Common myeloid progenitor, CD34-positive (primary cell): ENCODE results near the gene TGM4.

Source experiments
- CTCF ChIA-PET: fragments of 350-600 bp; sonication (Branson Sonifier 250); formaldehyde crosslinking; loops from one replicate; lab custom pipeline; 2021; ENCODE audit warnings: antibody characterized with exemption; lab: Charles Lee
- POLR2A ChIA-PET: fragments of 350-600 bp; sonication (Branson Sonifier 250); formaldehyde crosslinking; loops from one replicate; lab custom pipeline; 2021; ENCODE audit warnings: antibody characterized with exemption; lab: Charles Lee
- DNase-seq, 3 donors: peaks; one replicate each; pipeline versions ENCODE4 v3.0.0 to v3.0.0-alpha.2; 2013
- H3K27ac ChIP-seq, 2 experiments: 1 replicate in 1 of 2; 2 replicates in 1 of 2; pipeline ENCODE4 v1.7.0; 2013; ENCODE audit warnings: inconsistent platforms in 2 of 2, low read length in 2 of 2, mild to moderate bottlenecking in 2 of 2, low read depth in 1 of 2, moderate library complexity in 1 of 2; ENCODE audit not compliant: severe bottlenecking in 2 of 2, insufficient read depth in 1 of 2, poor library complexity in 1 of 2
- H3K27me3 ChIP-seq, 5 experiments: replicated peaks in 2 of 5; 1 replicate in 3 of 5; 2 replicates in 2 of 5; pipeline versions ENCODE4 v1.6.1 to v1.7.0; 2013; ENCODE audit warnings: low read length in 4 of 5, mild to moderate bottlenecking in 2 of 5, moderate library complexity in 2 of 5, inconsistent platforms in 1 of 5; ENCODE audit not compliant: insufficient read depth in 5 of 5, control insufficient read depth in 4 of 5
- H3K36me3 ChIP-seq, 4 experiments: 1 replicate in 2 of 4; 2 replicates in 2 of 4; pipeline versions ENCODE4 v1.6.1 to v1.7.0; 2013; ENCODE audit warnings: low read length in 3 of 4, control low read depth in 1 of 4, mild to moderate bottlenecking in 1 of 4; ENCODE audit not compliant: control insufficient read depth in 4 of 4, insufficient read depth in 4 of 4
- H3K4me1 ChIP-seq, 4 experiments: 1 replicate in 3 of 4; 2 replicates in 1 of 4; pipeline versions ENCODE4 v1.6.1 to v1.7.1; 2013; ENCODE audit warnings: low read length in 3 of 4, mild to moderate bottlenecking in 3 of 4, control low read depth in 1 of 4, inconsistent platforms in 1 of 4, moderate library complexity in 1 of 4; ENCODE audit not compliant: control insufficient read depth in 4 of 4, insufficient read depth in 4 of 4; ENCODE audit errors: control extremely low read depth in 1 of 4
- H3K4me3 ChIP-seq, 7 experiments: 1 replicate in 4 of 7; 2 replicates in 3 of 7; pipeline versions ENCODE4 v1.5.1 to v1.7.0; 2013; ENCODE audit warnings: mild to moderate bottlenecking in 7 of 7, low read length in 6 of 7, moderate library complexity in 6 of 7, inconsistent platforms in 2 of 7, low read depth in 2 of 7, control low read depth in 1 of 7; ENCODE audit not compliant: insufficient read depth in 4 of 7, control insufficient read depth in 1 of 7; ENCODE audit errors: extremely low read depth in 1 of 7
- H3K9me3 ChIP-seq, 5 experiments: 1 replicate in 4 of 5; 2 replicates in 1 of 5; pipeline versions ENCODE4 v1.6.1 to v1.7.1; 2013; ENCODE audit warnings: low read length in 4 of 5, mild to moderate bottlenecking in 2 of 5, inconsistent platforms in 1 of 5, low read depth in 1 of 5, moderate library complexity in 1 of 5; ENCODE audit not compliant: control insufficient read depth in 4 of 5, insufficient read depth in 2 of 5; ENCODE audit errors: control extremely low read depth in 1 of 5
- WGBS: methylation state at CpG from one replicate; pipeline ENCODE4 v1.1.5; 2013; ENCODE audit not compliant: insufficient coverage; 5-methylcytosine and 5-hydroxymethylcytosine counted together

The TGM4 gene

DNA sequence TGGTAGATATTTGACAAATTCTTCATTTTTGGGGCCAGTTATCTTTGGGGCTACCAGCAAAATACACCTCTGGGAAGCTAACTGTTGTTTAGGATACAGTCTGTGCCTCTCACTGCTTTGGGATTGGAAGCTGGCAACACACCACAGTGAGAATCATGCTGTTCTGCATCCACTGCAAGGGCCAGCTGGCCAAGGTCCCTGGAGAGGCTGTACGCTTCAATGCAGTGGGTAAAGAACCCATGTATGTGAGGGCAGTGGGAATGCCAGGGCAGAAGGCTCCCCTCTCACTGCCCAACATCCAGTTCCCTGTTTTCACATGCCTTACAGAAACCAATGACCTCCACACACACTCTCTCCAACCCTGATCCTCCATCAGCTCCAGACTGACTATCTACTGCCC lies 81.5 kb downstream of the TGM4 start:
- no peak for DNase-seq
- Histone ChIP-seq H3K27me3 (no peaks in the 10 kb centered on the region), H3K4me1 (peaks cover 2 to 14% (median 7%) of the 10 kb centered on the region in 4 experiments), H3K36me3 (peaks cover 9 to 45% (median 30%) of the 10 kb centered on the region in 4 experiments), H3K27ac (no peak overlapping the region), H3K9me3 (no peaks in the 10 kb centered on the region), H3K4me3 (no peak overlapping the region)
- CTCF ChIA-PET: interaction anchor here (0.9 to 2.0 kb wide), 2 partner anchors 12 to 19 kb away, joined by 3 to 8 read pairs; no protein-coding TSS in a partner anchor
- POLR2A ChIA-PET: no interaction called here
- WGBS: 100% methylated on average over 1 of the region's 1 CpG

GRCh38 chr3:44957986-44958385 lies 83.6 kb downstream of the TGM4 start:
- H3K4me1 ChIP-seq: peaks cover 5 to 17% (median 9%) of the 10 kb centered on the region in 4 experiments
- peaks cover 9 to 41% (median 28%) of the 10 kb centered on the region in 4 experiments for H3K36me3 ChIP-seq
- DNase-seq: no peak
- CTCF ChIA-PET: interaction anchor here (1.1 kb wide), 2 partner anchors 11 to 42 kb away, joined by 3 read pairs; no protein-coding TSS in a partner anchor
- POLR2A ChIA-PET: interaction anchor here (0.5 kb wide), 1 partner anchor 18 kb away, joined by 3 read pairs; the partner anchor contains the start of genes EXOSC7 and ZDHHC3
- no peaks in the 10 kb centered on the region for H3K27me3 ChIP-seq
- H3K9me3 ChIP-seq: no peaks in the 10 kb centered on the region
- H3K27ac ChIP-seq: no peak overlapping the region
- 100% methylated on average over 1 of the region's 4 CpGs for WGBS
- no peak overlapping the region for H3K4me3 ChIP-seq

DNA sequence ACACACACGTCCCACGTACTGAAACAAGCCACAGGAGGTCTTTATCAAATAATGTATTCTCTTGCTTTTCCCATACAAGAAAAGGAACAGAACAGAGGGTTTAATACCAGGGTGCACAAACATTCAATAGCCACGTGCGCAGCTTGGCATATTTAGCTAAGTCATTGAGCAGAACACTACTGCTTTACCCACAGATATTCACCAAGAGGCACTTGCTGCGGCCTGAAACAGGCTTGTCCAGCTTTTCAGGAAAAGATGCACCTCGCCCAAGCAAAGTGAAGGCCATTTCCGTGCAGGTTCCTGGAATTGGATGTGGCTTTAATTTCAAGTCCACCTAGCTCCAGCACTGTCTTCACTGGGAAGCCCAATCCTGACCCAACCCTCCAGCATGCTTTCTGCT lies 84.0 kb downstream of the TGM4 start:
- peaks cover 9 to 37% (median 27%) of the 10 kb centered on the region in 4 experiments for H3K36me3 ChIP-seq
- H3K27ac ChIP-seq: no peak overlapping the region
- no peaks in the 10 kb centered on the region for H3K27me3 ChIP-seq
- peaks cover 5 to 21% (median 10%) of the 10 kb centered on the region in 4 experiments for H3K4me1 ChIP-seq
- ChIA-PET POLR2A (no interaction called here), CTCF (interaction anchor here (1.1 kb wide), 1 partner anchor 43 kb away, joined by 3 read pairs; no protein-coding TSS in a partner anchor)
- no peaks in the 10 kb centered on the region for H3K9me3 ChIP-seq
- no peak for DNase-seq
- no peak overlapping the region for H3K4me3 ChIP-seq
- 98% methylated on average over 7 of the region's 7 CpGs for WGBS

DNA sequence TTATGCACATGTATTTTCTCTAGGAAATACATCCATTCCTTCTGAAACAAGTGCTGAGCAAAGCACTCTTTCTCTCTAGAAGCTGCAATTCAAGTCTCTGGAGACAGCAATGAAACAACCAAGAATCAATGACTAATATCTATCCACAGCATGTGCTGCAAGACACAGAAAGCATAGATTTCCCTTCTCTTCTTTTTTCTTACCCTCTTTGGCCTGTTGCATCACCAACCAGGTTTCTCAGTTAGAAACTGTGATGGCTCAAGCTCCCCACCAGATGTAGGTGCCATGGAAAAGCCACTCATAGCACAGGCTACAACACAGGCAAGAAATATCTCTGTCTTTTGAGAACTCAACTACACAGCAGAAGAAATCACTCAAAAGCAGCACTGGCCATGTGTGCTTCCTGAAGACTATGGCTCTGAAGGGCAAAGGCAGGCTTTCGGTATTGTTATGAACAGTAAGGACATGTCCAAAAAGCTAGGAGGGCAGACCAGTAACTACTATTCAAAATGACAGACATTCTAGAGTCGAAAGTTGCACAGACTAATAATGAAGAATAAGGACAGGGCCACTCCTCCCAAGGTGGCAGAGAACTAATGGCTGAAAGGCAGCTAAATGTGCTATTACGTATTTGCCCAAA lies 86.1 kb downstream of the TGM4 start:
- Histone ChIP-seq H3K36me3 (peaks cover 5 to 31% (median 23%) of the 10 kb centered on the region in 4 experiments), H3K4me1 (peaks cover 0 to 25% (median 7%) of the 10 kb centered on the region in 4 experiments), H3K9me3 (no peaks in the 10 kb centered on the region), H3K27ac (no peak overlapping the region), H3K27me3 (no peaks in the 10 kb centered on the region), H3K4me3 (no peak overlapping the region)
- ChIA-PET CTCF (interaction anchor here (0.8 to 1.1 kb wide), 2 partner anchors 8 to 13 kb away, joined by 3 to 4 read pairs; no protein-coding TSS in a partner anchor), POLR2A (no interaction called here)
- WGBS: 97% methylated on average over 3 of the region's 3 CpGs
- DNase-seq: no peak

DNA sequence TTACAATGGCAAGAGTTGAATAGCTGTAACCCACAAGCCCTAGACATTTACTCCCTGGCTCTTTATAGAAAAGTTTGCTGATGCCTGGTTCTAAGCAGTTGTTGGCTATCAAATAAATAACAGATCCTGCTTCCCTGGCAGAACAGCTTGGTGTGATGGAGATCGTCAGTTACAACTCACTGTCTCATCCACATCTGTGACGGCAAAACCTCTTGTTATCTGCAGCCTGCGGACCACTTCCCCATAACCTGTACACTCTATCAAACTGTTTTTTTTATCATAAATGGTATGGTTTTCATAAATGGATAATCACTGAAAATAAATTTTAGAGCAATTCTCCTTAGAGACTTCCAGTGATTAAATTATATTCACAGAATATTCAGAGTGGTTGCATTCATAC lies 87.5 kb downstream of the TGM4 start:
- POLR2A ChIA-PET: no interaction called here
- Histone ChIP-seq H3K27ac (no peak overlapping the region), H3K36me3 (peaks cover 5 to 26% (median 20%) of the 10 kb centered on the region in 4 experiments), H3K4me1 (peaks cover 5 to 34% (median 11%) of the 10 kb centered on the region in 4 experiments), H3K27me3 (no peaks in the 10 kb centered on the region), H3K4me3 (no peak overlapping the region), H3K9me3 (no peaks in the 10 kb centered on the region)
- 33% methylated on average over 1 of the region's 3 CpGs for WGBS
- peak in 2 of 3 donors; percentile 27 to 51 for DNase-seq
- CTCF ChIA-PET: no interaction called here

GRCh38 chr3:44962621-44963393 lies 88.4 kb downstream of the TGM4 start:
- 98% methylated on average over 4 of the region's 6 CpGs for WGBS
- H3K4me1 ChIP-seq: peaks cover 5 to 43% (median 17%) of the 10 kb centered on the region in 4 experiments
- no peaks in the 10 kb centered on the region for H3K27me3 ChIP-seq
- H3K9me3 ChIP-seq: no peaks in the 10 kb centered on the region
- H3K4me3 ChIP-seq: no peak overlapping the region
- POLR2A ChIA-PET: interaction anchor here (0.8 kb wide), 1 partner anchor 13 kb away, joined by 4 read pairs; the partner anchor contains the start of genes EXOSC7 and ZDHHC3
- DNase-seq: no peak
- CTCF ChIA-PET: interaction anchor here (1.4 kb wide), 1 partner anchor 20 kb away, joined by 3 read pairs; no protein-coding TSS in a partner anchor
- H3K27ac ChIP-seq: no peak overlapping the region
- H3K36me3 ChIP-seq: peaks cover 5 to 17% (median 12%) of the 10 kb centered on the region in 4 experiments
